ENCODE measurements around the gene MANBA. TPM values are rescaled to one million over a fixed set of nuclear protein-coding genes. Genes with fewer than 3 reads are reported as not detected.

The MANBA gene
- total and polyA plus RNA-seq, 4 donors, result 19.9 to 100 (median 32.1) TPM

Small RNAs within 50 kb of the gene (small RNA-seq; reads per million reads assigned to genes)
- not detected for gene AC018797.1 (ENCODE audit: low replicate concordance)

Other genes with a start within 250 kb of the MANBA start
- 100 to 1,000 TPM; 252 to 373 TPM for gene UBE2D3, start 66.6 kb upstream of the MANBA start, total RNA-seq
- gene UBE2D3, start 66.6 kb upstream of the MANBA start, polyA plus RNA-seq, result 100 to 1,000 TPM; 165 to 293 TPM
- gene CISD2, start 108.0 kb upstream of the MANBA start, total RNA-seq, result 10 to 100 TPM; 23.2 to 27.1 TPM
- gene CISD2, start 108.0 kb upstream of the MANBA start, polyA plus RNA-seq, result 10 to 100 TPM; 18.7 to 29.8 TPM

Data from lung (tissue), 5 donors.